Liver (tissue), 9 donors: ENCODE data around the gene TSEN2. TPM values are rescaled to one million over a fixed set of nuclear protein-coding genes. Genes with fewer than 3 reads are reported as not detected.

Experiments
- DNase-seq: peaks from one replicate; pipeline ENCODE4 v3.0.0-alpha.2; 2017; ENCODE audit warnings: low spot score
- H3K27ac ChIP-seq, 2 donors: one replicate each; pipeline ENCODE4 v1.7.0; 2013; ENCODE audit warnings: inconsistent platforms in 2 of 2, low read length in 2 of 2, control low read depth in 1 of 2, low read depth in 1 of 2, mild to moderate bottlenecking in 1 of 2
- H3K27me3 ChIP-seq, 4 donors: one replicate each; pipeline versions ENCODE4 v1.6.1 to v1.7.0; 2013; ENCODE audit warnings: low read length in 3 of 4, inconsistent platforms in 1 of 4, mild to moderate bottlenecking in 1 of 4, moderate library complexity in 1 of 4; ENCODE audit not compliant: control insufficient read depth in 4 of 4, insufficient read depth in 4 of 4
- H3K36me3 ChIP-seq, 4 donors: one replicate each; pipeline versions ENCODE4 v1.6.1 to v1.7.0; 2013; ENCODE audit warnings: low read length in 3 of 4, mild to moderate bottlenecking in 3 of 4, low read depth in 1 of 4, moderate library complexity in 1 of 4; ENCODE audit not compliant: control insufficient read depth in 4 of 4, insufficient read depth in 3 of 4
- H3K4me1 ChIP-seq, 4 donors: one replicate each; pipeline versions ENCODE4 v1.6.1 to v1.7.0; 2013; ENCODE audit warnings: low read length in 3 of 4, mild to moderate bottlenecking in 3 of 4, moderate library complexity in 1 of 4; ENCODE audit not compliant: control insufficient read depth in 4 of 4, insufficient read depth in 4 of 4
- H3K4me3 ChIP-seq, 3 donors: one replicate each; pipeline versions ENCODE4 v1.6.1 to v1.7.0; 2013; ENCODE audit warnings: low read length in 3 of 3, control low read depth in 1 of 3, low read depth in 1 of 3, mild to moderate bottlenecking in 1 of 3
- H3K9ac ChIP-seq, 2 donors: one replicate each; pipeline ENCODE4 v1.7.0; 2013; ENCODE audit warnings: low read length in 2 of 2, mild to moderate bottlenecking in 2 of 2, moderate library complexity in 2 of 2, control low read depth in 1 of 2, low read depth in 1 of 2
- H3K9me3 ChIP-seq, 4 donors: one replicate each; pipeline versions ENCODE4 v1.6.1 to v1.7.0; 2013; ENCODE audit warnings: low read length in 3 of 4; ENCODE audit not compliant: control insufficient read depth in 4 of 4
- EGR1 ChIP-seq, 2 donors: IDR thresholded peaks; 2 replicates each; pipeline ENCODE4 v1.6.1; 2016 to 2018; ENCODE audit warnings: antibody characterized with exemption in 2 of 2, low read depth in 2 of 2
- FOXA1 ChIP-seq: IDR thresholded peaks from 2 replicates; pipeline ENCODE4 v1.6.1; 2016; ENCODE audit warnings: antibody characterized with exemption
- FOXA2 ChIP-seq: IDR thresholded peaks from 2 replicates; pipeline ENCODE4 v1.6.1; 2016; ENCODE audit warnings: antibody characterized with exemption
- GABPA ChIP-seq, 2 donors: IDR thresholded peaks in 1 of 2; conservative IDR thresholded peaks in 1 of 2; 2 replicates each; pipeline ENCODE4 v1.6.1; 2016; ENCODE audit warnings: antibody characterized with exemption in 2 of 2, mild to moderate bottlenecking in 1 of 2, moderate library complexity in 1 of 2
- HNF4G ChIP-seq: IDR thresholded peaks from 2 replicates; pipeline ENCODE4 v1.6.1; 2016; ENCODE audit warnings: antibody characterized with exemption
- NR2F2 ChIP-seq: IDR thresholded peaks from 2 replicates; pipeline ENCODE4 v1.6.1; 2016; ENCODE audit warnings: antibody characterized with exemption
- RAD21 ChIP-seq, 2 donors: IDR thresholded peaks; 2 replicates each; pipeline ENCODE4 v1.6.1; 2016; ENCODE audit warnings: antibody characterized with exemption in 2 of 2, mild to moderate bottlenecking in 2 of 2
- RXRA ChIP-seq, 2 donors: IDR thresholded peaks; 2 replicates each; pipeline ENCODE4 v1.6.1; 2017 to 2018; ENCODE audit warnings: antibody characterized with exemption in 2 of 2, mild to moderate bottlenecking in 1 of 2
- SP1 ChIP-seq: IDR thresholded peaks from 2 replicates; pipeline ENCODE4 v1.6.1; 2018; ENCODE audit warnings: antibody characterized with exemption, mild to moderate bottlenecking
- YY1 ChIP-seq: IDR thresholded peaks from 2 replicates; pipeline ENCODE4 v1.6.1; 2016; ENCODE audit warnings: antibody characterized with exemption, mild to moderate bottlenecking
- WGBS: extraction: QIAGEN DNeasy Blood & Tissue Kit; methylation state at CpG from one replicate; pipeline ENCODE4 v1.1.7; 2013; 5-methylcytosine and 5-hydroxymethylcytosine counted together
- polyA plus RNA-seq, 2 donors: library from polyadenylated mRNA; stranded (reverse) in 1 of 2; unstranded in 1 of 2; fragments of 200-250 nt in 1 of 2; fragments of >200 nt in 1 of 2; fragmentation: Nextera tagmentation in 1 of 2; extraction: Ambion mirVana in 1 of 2; gene quantifications; one replicate each; pipeline versions ENCODE4 v1.2.1 to v1.2.3, GENCODE V29; 2013 to 2015
- total RNA-seq, 2 donors: library from RNA; depleted of rRNA; stranded (reverse); fragments of >200 nt; gene quantifications; one replicate each; pipeline ENCODE4 v1.2.3, GENCODE V29; 2014
- TF ChIP-seq, protein P1 (sequence below): IDR thresholded peaks from 2 replicates; pipeline ENCODE4 v1.6.1; 2016; ENCODE audit warnings: antibody characterized with exemption
- TF ChIP-seq, protein P2 (sequence below): IDR thresholded peaks from 2 replicates; pipeline ENCODE4 v1.6.1; 2016; ENCODE audit warnings: antibody characterized with exemption, mild to moderate bottlenecking
- TF ChIP-seq, protein P3 (sequence below): IDR thresholded peaks from 2 replicates; pipeline ENCODE4 v1.6.1; 2016; ENCODE audit warnings: antibody characterized with exemption
- donor health status: healthy.
- donor health status: healthy.
- donor health status: healthy.
- donor health status: healthy.
- donor health status: healthy.

TSEN2 gene
- total and polyA plus RNA-seq, 4 donors = 4.1 to 14.1 (median 6.9) TPM

DNA sequence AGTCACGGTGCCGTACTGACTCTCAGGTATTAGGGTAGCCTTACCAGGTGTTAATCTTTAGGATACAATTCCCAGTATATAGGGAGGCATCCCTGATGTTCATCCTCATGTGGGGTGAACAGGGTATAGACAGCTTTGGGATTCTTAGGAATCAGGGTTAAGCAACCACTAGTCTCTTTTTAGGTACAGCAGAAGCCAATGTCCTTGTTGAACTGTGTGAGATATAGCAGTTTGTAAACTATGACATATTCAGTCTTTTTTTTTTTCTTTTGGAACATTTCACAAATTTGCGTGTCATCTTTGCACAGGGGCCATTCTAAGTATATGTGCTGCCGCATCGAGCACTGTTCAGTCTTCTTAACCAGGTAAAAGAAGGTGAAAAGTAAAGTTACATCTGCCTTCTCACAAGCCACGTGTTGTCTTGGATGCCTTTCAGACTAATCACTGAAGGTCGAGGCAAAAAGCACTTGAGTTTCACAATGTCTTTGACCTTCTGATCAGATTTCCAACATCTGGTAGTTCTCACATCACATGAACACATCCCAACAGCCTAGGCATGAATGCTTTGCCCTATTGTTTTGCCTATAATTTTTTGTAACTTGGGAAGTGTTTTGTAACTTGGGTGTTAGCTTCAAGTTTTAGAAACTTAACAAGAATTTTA, 17.2 kb downstream of the TSEN2 start:
- Histone ChIP-seq H3K9me3 (no peaks in the 10 kb centered on the region), H3K9ac (no peak overlapping the region), H3K27me3 (no peaks in the 10 kb centered on the region), H3K4me1 (no peaks in the 10 kb centered on the region), H3K36me3 (peaks cover 7 to 45% (median 17%) of the 10 kb centered on the region in 4 donors), H3K4me3 (no peak overlapping the region), H3K27ac (no peak overlapping the region)
- DNase-seq = no peak
- TF ChIP-seq YY1 (no peak), GABPA (IDR thresholded peaks at IDR 0.05 in 1 of 2, conservative IDR thresholded peaks at IDR 0.05 in 1 of 2) (no peak), FOXA2 (no peak), RAD21 (IDR thresholded peaks at IDR 0.05) (no peak), SP1 (no peak), HNF4G (no peak), RXRA (IDR thresholded peaks at IDR 0.05) (no peak), EGR1 (IDR thresholded peaks at IDR 0.05; ENCODE audit: low read depth in 2 of 2) (no peak)
- TF ChIP-seq, protein P1, sequence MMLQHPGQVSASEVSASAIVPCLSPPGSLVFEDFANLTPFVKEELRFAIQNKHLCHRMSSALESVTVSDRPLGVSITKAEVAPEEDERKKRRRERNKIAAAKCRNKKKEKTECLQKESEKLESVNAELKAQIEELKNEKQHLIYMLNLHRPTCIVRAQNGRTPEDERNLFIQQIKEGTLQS = no peak
- TF ChIP-seq, protein P2, sequence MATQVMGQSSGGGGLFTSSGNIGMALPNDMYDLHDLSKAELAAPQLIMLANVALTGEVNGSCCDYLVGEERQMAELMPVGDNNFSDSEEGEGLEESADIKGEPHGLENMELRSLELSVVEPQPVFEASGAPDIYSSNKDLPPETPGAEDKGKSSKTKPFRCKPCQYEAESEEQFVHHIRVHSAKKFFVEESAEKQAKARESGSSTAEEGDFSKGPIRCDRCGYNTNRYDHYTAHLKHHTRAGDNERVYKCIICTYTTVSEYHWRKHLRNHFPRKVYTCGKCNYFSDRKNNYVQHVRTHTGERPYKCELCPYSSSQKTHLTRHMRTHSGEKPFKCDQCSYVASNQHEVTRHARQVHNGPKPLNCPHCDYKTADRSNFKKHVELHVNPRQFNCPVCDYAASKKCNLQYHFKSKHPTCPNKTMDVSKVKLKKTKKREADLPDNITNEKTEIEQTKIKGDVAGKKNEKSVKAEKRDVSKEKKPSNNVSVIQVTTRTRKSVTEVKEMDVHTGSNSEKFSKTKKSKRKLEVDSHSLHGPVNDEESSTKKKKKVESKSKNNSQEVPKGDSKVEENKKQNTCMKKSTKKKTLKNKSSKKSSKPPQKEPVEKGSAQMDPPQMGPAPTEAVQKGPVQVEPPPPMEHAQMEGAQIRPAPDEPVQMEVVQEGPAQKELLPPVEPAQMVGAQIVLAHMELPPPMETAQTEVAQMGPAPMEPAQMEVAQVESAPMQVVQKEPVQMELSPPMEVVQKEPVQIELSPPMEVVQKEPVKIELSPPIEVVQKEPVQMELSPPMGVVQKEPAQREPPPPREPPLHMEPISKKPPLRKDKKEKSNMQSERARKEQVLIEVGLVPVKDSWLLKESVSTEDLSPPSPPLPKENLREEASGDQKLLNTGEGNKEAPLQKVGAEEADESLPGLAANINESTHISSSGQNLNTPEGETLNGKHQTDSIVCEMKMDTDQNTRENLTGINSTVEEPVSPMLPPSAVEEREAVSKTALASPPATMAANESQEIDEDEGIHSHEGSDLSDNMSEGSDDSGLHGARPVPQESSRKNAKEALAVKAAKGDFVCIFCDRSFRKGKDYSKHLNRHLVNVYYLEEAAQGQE = no peak
- TF ChIP-seq, protein P3, sequence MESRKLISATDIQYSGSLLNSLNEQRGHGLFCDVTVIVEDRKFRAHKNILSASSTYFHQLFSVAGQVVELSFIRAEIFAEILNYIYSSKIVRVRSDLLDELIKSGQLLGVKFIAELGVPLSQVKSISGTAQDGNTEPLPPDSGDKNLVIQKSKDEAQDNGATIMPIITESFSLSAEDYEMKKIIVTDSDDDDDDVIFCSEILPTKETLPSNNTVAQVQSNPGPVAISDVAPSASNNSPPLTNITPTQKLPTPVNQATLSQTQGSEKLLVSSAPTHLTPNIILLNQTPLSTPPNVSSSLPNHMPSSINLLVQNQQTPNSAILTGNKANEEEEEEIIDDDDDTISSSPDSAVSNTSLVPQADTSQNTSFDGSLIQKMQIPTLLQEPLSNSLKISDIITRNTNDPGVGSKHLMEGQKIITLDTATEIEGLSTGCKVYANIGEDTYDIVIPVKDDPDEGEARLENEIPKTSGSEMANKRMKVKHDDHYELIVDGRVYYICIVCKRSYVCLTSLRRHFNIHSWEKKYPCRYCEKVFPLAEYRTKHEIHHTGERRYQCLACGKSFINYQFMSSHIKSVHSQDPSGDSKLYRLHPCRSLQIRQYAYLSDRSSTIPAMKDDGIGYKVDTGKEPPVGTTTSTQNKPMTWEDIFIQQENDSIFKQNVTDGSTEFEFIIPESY = no peak
- 76% methylated on average over 7 of the region's 7 CpGs for whole genome bisulfite sequencing

DNA sequence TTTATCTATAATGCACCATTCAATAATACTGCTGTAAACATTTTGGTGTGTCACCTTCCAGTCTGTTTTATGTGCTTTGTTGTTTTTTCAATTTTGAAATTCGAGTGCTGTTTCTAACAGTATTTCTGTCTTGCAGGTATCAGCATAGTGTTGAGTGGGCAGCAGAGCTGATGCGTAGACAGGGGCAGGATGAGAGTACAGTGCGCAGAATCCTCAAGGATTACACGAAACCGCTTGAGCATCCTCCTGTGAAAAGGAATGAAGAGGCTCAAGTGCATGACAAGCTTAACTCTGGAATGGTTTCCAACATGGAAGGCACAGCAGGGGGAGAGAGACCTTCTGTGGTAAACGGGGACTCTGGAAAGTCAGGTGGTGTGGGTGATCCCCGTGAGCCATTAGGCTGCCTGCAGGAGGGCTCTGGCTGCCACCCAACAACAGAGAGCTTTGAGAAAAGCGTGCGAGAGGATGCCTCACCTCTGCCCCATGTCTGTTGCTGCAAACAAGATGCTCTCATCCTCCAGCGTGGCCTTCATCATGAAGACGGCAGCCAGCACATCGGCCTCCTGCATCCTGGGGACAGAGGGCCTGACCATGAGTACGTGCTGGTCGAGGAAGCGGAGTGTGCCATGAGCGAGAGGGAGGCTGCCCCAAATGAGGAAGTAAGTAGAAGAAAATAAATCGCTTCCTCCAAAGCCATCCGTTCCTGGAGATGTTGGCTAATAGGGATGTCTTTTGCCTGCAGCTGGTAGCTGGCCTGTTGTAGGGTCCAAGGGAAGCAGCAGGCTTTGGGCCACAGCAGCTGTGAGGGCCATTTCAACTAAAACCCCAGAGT, 19.1 kb downstream of the TSEN2 start:
- DNase-seq = no peak
- Histone ChIP-seq H3K27ac (no peak overlapping the region), H3K4me1 (no peaks in the 10 kb centered on the region), H3K4me3 (no peak overlapping the region), H3K9me3 (no peaks in the 10 kb centered on the region), H3K27me3 (no peaks in the 10 kb centered on the region), H3K9ac (no peak overlapping the region), H3K36me3 (peaks cover 2 to 36% (median 10%) of the 10 kb centered on the region in 4 donors)
- TF ChIP-seq SP1 (no peak), NR2F2 (no peak), FOXA2 (no peak), FOXA1 (no peak), GABPA (IDR thresholded peaks at IDR 0.05 in 1 of 2, conservative IDR thresholded peaks at IDR 0.05 in 1 of 2) (no peak)
- TF ChIP-seq, protein P3 = no peak
- TF ChIP-seq, protein P2 = no peak
- WGBS = 90% methylated on average over 18 of the region's 18 CpGs
